ENCODE data around the gene TEX26.
"Not testable (repeated sequence)": the region's sequence is repeated elsewhere in the genome, so short reads cannot be mapped to it uniquely, and the experiment has no call there.

The TEX26 gene

DNA sequence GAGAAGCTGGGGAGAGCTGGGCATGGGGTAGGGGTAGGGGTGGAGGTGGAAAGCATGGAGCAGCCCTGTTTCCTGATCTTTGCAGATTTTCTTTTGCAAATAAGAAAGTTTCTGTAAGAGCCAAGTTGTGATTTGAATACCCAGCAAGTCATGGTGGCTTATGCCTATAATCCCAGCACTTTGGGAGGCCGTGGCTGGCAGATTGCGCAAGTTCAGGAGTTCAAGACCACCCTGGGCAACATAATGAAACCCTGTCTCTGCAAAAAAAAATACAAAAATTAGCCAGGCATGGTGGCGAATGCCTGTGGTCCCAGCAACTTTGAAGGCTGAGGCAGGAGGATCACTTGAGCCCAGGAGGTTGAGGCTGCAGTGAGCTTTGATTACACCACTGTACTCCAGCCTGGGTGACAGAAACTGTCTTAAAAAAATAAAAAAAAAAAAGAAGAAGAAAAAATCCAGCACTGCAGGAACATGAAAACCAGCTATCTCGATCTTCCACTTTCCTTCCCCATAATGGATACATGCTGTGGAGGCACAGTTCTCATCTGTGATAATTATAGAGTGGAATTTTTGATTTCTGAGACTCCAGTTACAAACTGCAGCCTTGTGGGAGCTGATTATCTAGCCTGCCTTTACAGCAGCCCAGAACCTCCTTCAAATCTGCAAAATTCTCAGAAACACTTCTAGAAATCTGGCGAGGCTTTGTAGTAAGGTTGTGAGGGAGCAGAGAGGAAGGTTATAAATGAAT lies 12.1 kb upstream of the TEX26 start:
- no peak for DNase-seq

DNA sequence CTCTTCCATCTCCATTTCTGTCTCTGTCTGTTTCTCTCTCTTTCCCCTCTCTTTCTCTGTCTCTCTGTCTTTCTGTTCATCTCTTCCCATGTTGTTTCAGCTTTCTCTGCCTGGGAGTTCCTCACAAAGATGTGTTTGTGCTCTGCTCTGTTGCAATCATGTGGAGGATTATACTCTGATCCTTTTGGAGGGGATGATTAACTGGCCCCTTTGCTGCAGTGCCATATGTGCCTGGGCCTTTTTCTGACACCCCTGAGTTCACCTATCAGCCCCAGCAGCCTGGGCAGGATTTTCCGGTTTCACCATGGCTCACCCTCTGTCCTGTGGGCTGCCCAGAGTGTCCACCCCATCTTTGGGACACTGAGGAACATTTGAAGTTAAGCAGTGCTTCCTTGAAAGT lies 9.0 kb upstream of the TEX26 start:
- no peak for DNase-seq

DNA sequence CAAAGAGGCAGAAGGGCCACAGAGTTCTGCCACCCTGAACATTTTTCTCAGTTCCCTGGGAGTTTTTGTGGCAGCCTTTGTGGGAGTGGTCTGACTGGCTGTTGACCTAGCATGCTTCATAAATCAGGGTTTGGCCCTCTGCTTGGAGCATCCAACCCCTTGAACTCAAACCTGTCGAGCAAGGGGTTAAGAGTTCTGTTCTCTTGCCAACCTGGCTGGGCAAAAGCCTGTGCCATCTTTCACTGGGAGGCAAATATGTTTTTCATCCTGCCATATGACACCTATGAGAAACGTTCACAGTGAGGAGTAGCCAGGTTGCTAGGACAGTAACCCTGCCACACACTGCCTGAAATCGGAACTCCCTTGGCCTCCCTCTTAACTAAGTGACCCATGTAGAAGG lies 7.7 kb upstream of the TEX26 start:
- DNase-seq: no peak

DNA sequence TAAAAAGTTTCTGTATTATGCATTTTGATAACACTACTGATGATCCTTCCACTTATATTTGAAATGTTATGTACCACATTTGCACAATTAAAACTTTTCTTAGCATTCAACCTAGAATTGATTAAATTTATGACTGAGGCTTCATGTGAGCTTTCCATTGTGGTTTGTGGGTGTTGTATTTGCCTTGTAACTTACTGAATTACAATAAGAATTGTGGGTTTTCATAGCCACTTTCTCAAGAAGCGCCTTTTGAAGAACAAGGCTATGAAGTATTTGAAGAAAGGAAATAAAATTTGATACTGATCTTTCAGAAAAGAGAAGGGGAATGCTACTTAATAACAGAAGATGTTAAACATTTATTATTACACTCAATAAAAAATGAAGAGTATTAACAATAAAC lies 7.0 kb upstream of the TEX26 start:
- DNase-seq: no peak

DNA sequence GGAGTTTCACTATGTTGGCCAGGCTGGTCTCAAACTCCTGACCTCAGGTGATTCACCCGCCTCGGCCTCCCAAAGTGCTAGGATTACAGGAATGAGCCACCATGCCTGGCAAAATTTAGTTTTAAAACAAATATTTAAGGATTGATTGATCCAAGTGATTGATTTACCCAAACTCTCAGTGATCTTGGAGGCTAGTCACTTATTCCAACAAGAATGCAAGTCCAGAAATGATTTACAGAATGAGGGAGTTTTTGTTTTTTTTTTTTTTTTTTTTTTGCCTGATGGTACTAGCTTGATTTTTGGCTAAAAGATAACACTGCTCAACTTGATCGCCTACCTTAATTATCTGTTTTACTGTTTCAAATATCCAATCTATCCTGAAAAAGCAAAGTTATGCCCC lies 5.7 kb upstream of the TEX26 start:
- DNase-seq: no peak

DNA sequence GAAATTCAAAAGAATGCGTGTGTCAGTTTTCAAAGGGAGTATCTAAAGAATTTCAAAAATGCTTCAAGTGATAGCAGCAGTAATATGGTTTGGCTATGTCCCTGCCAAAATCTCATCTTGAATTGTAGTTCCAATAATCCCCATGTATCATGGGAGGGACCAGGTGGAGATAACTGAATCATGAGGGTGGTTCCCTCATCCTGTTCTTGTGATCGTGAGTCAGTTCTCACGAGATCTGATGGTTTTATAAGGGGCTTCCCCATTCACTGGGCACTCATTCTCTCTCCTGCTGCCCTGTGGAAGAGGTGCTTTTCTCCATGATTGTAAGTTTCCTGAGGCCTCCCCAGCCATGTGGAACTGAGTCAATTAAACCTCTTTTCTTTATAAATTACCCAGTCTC lies 5.3 kb upstream of the TEX26 start:
- DNase-seq: not testable (repeated sequence)

DNA sequence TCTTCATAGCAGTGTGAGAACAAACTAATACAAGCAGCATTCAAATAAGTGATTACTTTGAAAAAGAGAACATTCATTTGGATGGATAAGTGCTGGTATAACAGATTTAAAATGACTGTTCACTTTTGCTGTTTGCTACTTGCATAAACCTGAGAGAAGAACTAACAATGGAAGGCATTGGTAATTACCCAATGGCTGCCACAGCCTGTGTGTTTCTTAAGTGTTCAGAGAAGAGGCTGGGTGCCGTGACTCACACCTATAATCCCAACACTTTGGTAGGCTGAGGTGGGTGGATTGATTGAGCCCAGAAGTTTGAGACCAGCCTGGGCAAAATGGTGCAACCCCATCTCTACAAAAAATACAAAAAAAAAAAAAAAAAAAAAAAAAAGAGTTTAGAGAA lies 4.9 kb upstream of the TEX26 start:
- DNase-seq: no peak

DNA sequence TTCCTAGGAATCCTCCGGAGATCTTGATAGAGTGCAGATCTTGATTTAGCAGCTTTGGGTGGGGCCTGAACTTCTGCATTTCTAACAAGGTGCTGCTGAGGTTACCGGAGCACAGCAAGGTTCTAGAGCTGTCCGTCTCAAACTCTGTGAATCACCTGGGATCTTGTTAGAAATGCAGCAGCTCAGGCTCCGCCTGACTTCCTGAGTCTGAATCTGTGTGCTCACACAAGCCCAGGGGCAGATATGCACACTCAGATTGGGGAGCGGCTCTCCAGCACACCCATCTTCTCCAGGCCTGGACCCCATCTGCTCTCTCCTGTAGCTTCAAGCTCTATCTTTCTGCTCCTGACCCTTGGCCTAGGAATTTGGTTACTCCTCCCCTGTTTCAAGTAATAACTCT lies 3.5 kb upstream of the TEX26 start:
- DNase-seq: no peak

DNA sequence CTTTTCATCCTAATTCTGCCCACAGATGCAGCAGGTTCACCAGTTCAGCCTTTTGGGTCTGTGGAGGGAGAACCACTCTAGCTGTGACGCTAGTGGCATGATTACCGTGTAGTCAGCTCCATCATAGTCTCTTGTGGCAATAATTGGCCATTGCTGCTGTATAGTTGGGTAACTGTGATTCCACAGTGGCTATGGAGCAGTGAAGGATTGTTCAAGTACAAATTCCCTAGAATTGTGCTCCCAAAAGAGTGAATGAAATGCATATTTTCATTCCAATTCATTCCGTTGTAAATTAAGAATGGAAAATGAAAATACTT lies 856 bp downstream of the TEX26 start:
- DNase-seq: no peak

DNA sequence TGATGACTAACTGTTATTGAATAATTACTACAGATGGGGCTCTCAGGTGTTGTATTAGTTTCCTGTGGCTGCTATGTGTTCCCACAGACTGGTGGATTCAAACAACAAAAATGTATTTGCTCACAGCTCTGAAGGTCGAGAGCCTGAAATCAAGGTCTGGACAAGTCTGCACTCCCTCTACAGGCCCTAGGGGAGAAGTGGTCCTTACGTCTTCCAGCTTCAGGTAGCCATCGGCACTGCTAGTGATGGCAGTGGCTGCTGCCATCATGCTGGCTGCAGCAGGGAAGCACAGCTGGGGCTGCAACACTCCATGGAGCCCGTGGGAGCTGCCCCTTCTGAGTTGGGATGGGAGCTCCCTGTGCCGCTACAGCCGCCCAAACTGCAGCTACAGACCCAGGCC lies 1.9 kb downstream of the TEX26 start:
- DNase-seq: no peak

DNA sequence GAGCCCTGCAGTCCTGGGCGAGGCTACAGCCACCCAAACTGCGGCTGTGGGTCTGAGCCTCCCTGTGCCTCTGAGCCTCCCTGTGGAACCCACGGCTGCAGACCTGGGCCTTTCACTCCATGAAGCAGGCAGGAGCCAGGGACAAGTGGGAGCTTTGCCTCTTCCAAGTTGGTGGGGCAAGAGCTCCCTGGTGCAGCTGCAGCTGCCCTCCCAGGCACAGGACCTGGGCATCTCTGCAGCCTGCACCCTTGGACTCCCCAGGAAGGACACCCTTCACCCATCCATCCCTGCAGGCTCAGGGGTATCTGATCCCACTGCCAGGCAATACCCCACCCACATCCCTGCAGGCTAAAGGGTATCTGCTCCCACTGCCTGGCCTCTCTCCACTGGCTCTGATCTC lies 2.3 kb downstream of the TEX26 start:
- DNase-seq: no peak

DNA sequence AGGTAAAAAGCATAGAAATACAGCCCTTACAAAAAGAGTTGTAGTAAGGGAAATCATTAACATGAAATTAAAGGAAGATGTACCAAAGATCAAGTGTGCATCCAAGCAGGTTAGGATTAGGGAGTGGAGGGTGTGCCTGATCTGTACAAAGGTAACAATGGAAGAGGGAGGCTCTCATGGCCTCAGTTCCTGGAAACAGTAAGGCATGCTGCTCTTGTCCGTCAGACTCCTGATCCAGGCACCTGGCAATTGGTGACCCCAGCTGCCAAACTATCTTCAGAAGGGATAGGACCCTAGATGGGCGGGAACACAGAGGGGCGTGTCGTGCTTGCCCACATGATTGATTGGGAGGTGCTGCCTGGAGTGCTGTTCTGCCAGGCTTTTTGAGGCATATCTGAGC lies 4.5 kb downstream of the TEX26 start:
- no peak for DNase-seq

DNA sequence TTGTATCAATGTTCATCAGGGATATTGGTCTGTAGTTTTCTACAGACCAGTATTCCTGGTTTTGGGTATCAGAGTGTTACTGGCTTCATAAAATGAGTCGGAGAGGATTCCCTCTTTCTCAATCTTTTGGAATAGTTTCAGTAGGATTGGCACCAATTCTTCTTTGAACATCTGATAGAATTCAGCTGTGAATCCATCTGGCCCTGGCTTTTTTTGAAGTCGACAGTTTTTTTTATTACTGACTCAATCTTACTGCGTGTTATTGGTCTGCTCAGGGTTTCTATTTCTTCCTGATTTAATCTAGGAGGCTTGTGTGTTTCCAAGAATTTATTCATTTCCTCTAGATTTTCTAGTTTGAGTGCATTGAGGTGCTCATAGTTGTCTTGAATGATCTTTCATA lies 11.4 kb downstream of the TEX26 start:
- DNase-seq: no peak

DNA sequence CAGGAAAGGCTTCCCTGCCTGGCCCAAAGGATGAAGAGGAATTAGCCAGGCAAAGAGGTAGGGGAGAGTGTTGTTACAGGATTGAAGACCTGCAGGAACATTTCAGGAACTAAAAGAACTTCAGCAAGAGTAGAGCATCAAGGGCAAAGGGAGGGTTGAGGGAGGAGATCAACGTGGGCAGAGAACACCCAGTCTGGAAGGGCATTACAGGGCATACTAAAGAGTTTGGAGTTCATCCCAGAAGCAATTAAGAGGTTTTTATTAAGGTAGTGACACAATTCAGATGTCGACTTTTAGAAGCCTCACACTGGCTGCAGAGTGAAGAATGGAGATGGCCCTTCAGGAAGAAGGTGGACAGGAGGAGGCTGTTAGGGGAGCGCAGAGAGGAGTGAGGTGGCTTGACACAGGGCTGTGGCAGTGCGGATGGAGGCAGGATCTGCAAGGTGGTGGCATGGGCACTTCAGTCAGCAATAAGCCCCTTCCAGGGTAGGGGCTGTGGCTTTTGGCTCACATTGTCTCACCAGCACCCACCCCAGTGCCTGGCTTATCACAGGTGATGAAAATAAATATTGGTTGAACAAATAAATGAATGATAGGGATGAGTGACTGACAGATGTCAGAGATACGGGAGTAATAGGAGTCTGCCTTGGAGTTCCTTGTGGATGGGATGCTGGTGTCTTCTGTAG lies 24.9 kb downstream of the TEX26 start:
- no peak for DNase-seq

DNA sequence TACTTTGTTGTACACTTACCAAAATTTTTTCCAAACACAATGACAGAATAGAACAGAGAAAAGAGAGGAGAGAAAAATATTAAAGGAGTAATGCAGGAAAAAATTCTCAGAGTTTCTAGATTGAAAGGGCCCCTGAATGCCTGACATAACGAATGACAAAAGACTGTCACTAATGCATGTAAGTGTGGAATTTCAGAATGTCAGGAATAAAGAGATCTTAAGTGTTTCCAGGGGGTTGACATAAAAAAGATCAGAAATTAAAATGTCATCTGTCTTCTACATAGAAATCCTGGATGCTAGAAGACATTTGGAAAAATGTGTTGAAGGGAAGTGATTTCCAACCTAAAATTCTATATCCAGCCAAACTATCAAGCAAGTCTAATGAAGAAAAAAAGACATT lies 27.2 kb downstream of the TEX26 start:
- no peak for DNase-seq

DNA sequence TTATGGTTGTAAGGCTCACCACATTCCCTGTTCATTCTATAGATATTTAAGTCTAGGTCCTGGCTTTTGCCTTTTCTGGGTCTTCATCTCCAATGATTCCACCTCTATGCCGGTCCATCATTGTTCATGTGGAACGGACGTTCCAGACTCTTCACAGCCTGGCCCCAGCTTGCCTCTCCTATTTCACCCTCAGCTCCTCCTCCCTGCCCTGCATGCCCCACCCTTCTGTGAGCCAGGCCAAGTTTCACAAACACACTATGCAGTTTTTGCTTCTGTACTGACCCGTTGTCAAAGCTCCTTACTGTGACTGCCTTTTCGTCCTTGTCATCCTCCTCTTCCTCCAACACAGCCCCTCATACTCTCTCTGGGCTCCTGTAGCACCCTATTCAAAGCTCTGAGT lies 31.3 kb downstream of the TEX26 start:
- DNase-seq: no peak

DNA sequence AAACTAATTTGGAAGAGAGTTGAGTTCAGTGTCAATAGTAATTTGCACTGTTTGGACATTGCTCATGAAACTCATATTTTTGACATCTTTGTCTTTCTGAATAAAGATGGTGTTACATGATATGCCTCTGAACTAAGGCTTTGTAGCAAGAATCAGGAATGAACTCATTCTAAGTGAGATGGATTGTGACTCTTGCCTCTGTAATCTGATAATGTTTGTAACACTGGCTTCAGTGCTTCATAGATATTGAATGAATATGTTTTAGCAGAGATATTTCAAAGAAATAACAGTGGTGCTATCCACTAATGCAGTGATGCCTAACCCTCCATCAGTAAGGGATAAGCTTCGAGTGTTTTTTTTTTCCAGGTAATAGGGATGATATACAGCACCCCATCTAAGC lies 32.9 kb downstream of the TEX26 start:
- no peak for DNase-seq

DNA sequence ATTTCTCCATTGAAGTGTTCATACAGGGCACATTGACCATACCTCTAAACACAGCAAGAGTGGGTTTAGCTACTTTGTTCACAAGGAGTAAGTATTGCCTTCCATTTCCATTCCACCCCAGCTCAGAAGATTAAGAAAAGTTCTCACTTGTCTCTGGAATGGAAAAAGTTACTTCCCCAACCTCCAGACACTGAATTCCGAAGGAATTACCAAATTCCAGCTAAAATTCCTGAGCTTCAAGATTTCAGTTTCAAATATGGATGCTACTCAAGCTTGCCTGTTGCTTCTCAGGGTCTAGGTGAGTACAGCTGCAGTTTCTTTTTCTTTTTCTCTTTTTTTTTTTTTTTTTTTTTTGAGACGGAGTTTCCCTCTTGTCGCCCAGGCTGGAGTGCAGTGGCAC lies 33.6 kb downstream of the TEX26 start:
- no peak for DNase-seq

DNA sequence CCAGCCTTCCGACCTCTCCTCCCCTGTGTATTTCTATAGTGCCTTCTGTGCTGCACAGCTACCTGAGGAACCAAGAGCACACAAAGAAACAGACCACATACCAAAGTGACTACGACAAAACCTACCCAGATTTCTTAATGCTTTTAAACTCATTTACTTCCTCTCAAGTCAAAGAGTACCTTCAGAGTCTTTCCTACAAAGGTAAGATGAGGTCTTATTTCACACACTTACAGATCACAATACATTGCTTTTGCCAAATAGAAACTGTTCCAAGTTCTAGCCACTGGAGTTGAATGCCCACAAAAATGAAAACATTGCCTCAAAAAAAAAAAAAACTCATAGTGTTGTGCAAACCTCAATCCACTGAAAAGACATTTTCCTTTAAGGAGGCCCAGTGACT lies 36.4 kb downstream of the TEX26 start:
- no peak for DNase-seq

DNA sequence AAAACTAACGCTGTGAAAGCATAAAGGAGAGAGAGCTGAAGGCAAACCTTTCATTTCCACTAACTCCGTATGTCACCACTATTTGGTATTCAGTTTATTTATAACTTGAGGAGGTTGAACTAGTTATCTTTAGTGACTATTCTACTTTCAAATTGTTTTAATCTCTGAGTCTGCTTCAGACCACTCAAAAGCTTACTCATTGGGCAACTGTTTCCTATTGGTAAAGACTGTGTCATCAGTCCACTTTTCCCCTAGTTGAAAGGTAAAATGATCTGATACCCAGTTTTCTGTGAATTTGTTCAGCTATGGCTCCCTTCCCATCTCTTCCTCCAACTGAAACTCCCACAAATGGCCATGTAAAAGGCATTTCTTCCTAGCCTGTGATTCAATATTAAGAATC lies 39.1 kb downstream of the TEX26 start:
- no peak for DNase-seq

DNA sequence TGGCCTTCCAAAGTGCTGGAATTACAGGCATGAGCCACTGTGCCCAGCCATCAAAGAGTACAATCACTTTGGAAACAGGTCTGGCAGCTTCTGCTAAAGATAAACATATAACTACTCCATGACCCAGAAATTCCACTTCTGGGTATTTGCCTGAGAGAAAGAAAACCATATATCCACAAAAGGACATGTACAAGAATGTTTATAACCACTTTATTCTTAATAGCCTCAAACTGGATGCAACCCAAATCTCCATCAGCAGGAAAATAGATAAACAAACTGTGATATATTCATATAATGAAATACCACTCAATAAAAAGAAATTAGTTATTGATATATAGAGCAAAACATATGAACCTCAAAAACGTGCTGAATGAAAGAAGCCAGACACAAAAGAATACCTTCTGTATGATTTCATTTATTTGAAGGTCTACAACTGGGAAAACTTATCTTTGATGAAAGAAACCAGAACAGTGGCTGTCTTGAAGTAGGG lies 40.5 kb downstream of the TEX26 start:
- no peak for DNase-seq

DNA sequence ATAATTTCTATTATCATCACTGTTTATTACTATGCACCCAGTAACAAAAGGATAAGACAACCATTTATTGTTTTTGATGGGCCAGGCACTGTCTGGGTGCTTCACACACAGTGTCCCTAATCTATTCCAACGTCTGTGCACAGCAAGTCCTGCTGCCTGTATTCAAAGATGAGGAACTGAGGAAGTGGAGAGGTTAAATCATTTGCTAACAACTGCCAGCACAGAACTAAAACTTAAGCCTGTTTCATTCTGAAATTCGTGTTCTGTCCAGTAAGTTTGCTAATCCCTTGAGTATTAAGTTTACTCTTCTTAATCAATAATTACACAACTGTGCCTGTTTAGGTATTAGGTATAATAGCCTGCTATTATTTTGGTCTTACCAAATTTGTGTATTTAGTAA lies 41.9 kb downstream of the TEX26 start:
- no peak for DNase-seq

DNA sequence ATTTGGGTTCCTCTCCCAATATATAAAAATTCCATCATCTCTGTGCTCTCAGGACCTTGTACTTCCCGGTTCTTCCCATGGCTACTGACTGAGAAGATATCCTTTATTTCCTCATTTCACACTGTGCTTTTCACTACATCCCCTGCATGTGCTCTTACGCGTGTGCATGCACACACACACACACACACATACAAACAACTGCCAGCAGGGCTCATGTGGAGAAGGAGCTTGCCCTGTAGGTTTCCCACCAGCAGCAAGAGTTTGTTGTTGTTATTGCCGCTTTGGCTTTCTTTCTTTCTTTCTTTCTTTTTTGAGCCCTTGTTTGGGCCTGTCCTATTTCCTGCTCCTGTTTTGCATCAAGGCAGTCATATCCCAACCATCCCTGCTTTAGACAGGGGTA lies 43.6 kb downstream of the TEX26 start:
- no peak for DNase-seq

DNA sequence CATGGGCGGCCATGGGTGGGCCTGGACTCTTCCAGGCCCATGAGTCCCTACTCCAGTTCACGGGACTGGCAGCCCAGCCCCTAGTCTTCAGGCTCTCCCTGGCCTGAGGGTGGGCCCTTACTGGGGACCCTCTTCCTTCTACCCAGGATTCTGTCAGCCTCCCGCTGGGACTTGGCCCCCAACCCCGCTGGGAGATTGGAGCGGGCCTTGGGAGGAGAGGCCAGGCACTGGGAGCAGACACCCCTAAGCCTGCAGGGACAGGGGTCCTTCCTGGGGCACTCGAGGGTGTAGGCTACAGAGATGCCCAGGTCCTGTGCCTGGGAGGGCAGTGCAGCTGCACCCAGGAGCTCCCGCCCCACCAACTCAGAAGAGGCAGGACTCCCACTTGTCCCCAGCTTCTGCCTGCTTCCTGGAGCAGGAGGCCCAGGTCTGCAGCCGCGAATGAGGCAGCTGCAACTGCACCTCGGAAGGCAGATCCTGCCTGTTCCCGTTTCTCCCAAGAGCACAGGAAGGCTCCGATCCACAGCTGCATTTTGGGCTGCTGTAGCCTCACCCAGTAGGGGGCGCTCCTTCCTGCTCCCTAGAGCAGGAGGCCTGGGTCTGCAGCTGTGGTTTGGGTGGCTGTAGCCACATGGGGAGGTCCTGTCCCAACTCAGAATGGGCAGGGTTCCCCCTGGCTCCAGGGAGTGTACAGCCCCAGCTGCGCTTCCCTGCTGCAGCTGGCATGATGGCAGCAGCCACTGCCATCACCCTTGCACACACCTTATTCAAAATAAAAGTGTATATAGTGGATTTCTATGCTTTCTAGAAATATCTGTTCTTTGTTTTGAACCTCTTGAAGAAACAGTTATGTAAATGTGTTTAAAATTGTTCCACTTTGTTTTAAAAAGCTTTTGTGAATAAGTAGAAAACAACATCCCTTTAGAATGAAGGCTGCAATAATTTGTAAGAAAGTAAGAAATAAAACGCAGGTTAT lies 46.8 kb downstream of the TEX26 start:
- DNase-seq: no peak
